C4-2B (cell line): ENCODE results near the gene SLC9C2.

Experiments
- CTCF ChIP-seq: fragments of 450-650 bp; conservative IDR thresholded peaks from 2 replicates; pipeline ENCODE4 v1.5.1; 2017; ENCODE audit warnings: mild to moderate bottlenecking
- ZFX ChIP-seq: fragments of 450-650 bp; IDR thresholded peaks from 2 replicates; pipeline ENCODE4 v1.6.1; 2017

- TF ChIP-seq CTCF, result no peak
- no peak for TF ChIP-seq ZFX
Observed at GRCh38 chr1:173482683-173483082, 120.2 kb downstream of the SLC9C2 start.
